Fibroblast of villous mesenchyme (primary cell): ENCODE results near the gene TCF23. TPM values are rescaled to one million over a fixed set of nuclear protein-coding genes. Genes with fewer than 3 reads are reported as not detected.

Experiments used
- DNase-seq: peaks from one replicate; pipeline ENCODE4 v3.0.0-alpha.2; 2010; ENCODE audit warnings: low read depth
- H3K4me3 ChIP-seq: 2 replicates; pipeline ENCODE4 v1.5.1; 2011; ENCODE audit warnings: low read depth, mild to moderate bottlenecking, low read length
- CTCF ChIP-seq: IDR thresholded peaks from 2 replicates; pipeline ENCODE4 v1.5.1; 2012; ENCODE audit warnings: low read depth, mild to moderate bottlenecking, low read length; ENCODE audit not compliant: insufficient read depth
- total RNA-seq: library from RNA; depleted of rRNA; stranded (reverse); fragments of >200 nt; gene quantifications from 2 replicates; pipeline ENCODE4 v1.2.3, GENCODE V29; 2012

Gene TCF23
- total RNA-seq, 1 donor = not detected

GRCh38 chr2:27149570-27150405 is 984 bp downstream of the TCF23 start:
- no peak overlapping the region for H3K4me3 ChIP-seq
- TF ChIP-seq CTCF = no peak
- no peak for DNase-seq

- no peak overlapping the region for H3K4me3 ChIP-seq
- no peak for TF ChIP-seq CTCF
- DNase-seq = no peak
These were observed 1.9 kb downstream of the TCF23 start for GRCh38 chr2:27150639-27151230.

- TF ChIP-seq CTCF = no peak
- no peak overlapping the region for H3K4me3 ChIP-seq
- DNase-seq = no peak
These were observed 3.4 kb downstream of the TCF23 start for GRCh38 chr2:27152102-27152795.

GRCh38 chr2:27152796-27153464 is 4.1 kb downstream of the TCF23 start:
- no peak overlapping the region for H3K4me3 ChIP-seq
- no peak for DNase-seq
- no peak for TF ChIP-seq CTCF

- no peak for TF ChIP-seq CTCF
- DNase-seq = peak; percentile 53
These were observed 5.7 kb downstream of the TCF23 start for GRCh38 chr2:27154488-27154887.

DNA sequence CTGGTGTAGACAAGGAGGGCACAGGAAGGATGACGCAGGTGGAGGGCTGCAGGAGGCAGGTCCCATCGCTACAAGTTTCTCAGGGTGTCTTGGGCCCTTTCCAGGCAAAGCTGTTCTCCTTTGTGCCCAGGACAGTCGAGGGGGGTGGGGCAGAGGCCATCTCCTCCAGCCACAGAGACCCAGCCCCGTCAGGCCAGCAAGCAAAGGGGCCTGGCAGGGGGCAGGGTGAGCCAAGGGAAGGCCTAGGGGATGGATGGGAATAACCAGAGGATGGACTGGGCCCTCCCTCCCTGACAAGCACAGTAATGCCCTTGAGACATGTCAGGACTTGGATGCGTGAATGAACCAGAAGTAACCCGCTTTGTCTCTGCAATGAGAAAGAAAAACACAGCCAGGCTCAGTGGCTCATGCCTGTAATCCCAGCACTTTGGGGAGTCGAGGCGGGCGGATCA is 6.3 kb downstream of the TCF23 start:
- TF ChIP-seq CTCF = no peak
- DNase-seq = no peak
- H3K4me3 ChIP-seq = no peak overlapping the region

More at GRCh38 chr2:27154488-27154887, 5.7 kb downstream of the TCF23 start:
- H3K4me3 ChIP-seq = no peak overlapping the region
